Measurements from ENCODE around the gene ADGRA1.

The ADGRA1 gene

DNA sequence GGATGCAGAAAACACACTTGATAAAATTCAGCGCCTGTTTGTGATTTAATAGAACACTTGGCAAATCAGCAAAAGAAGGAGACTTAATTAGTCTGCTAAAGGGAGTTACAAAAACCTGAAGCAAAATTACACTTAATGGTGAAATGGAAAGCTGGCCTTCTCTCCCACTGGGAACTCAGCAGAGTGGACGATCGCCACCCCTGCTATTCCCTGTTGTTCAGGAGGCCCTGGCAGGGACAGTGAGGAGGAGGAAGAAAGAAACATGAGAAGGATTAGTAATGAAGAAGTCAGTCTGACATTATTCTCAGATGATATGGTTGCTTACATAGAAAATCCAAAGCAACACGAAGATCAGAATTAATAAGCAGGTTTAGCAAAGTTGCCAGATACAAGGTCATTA, 66.7 kb downstream of the ADGRA1 start:
- DNase-seq, result no peak

DNA sequence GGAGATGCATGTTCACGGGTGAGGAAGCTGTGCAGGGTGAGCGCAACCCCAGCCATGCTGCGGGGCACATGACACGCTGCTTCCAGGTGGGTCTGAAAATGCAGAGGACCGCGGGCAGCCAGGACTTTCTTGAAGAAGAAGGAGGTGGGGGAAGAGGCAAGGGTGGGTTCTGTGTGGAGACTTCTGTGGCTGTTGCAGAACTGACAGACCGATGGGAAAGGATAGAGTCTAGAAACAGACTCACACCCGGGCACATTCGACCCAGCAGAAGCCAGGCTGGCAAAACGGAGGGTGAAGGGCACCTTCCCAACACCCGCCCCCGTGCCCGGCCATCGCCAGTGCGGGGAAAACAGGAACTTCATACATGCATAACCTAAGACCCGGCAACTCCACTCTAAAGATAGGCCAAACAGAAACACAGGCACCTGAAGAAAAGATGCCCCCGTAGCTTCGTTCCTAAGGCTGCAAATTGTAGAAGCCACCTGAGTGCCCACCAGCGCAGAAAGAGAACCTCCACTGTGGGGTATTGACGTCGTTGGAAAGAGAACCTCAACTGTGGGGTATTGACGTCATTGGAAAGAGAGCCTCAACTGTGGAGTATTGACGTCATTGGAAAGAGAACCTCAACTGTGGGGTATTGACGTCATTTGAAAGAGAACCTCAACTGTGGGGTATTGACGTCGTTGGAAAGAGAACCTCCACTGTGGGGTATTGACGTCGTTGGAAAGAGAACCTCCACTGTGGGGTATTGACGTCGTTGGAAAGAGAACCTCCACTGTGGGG, 67.5 kb downstream of the ADGRA1 start:
- DNase-seq, result no peak

DNA sequence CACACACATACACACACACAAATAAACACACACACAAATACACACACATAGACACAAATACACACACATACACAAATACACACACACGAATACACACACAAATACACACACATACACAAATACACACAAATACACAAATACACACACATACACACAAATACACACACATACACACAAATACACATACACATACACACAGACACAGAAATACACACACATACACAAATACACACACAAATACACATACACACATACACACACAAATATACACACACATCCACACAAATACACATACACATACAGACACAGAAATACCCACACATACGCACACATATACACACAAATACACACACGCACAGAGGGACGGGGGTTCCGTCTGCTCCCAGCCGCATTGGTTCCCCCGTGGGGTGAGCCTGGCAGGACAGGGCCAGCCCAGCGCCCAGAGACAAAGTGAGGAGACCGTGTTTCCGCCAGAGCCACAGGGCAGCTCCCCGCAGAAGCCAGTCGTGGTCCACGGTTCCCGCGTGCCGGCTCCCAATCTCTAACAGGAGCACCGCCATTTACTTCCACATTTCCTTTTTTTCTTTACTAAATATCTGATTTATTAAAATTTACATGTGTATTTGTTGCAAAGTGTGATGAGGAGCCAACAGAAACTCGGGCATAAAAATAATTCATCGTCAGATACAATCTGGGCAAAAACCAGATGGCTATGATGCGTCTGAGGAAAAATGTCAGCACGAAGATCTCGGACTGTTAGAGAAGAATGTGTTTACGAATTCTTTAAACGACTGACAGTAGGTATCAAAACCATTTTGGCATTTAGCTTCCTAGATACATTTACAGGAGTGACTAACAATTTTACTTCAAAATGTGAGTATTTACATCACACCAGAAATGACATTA, 69.2 kb downstream of the ADGRA1 start:
- DNase-seq, result no peak

DNA sequence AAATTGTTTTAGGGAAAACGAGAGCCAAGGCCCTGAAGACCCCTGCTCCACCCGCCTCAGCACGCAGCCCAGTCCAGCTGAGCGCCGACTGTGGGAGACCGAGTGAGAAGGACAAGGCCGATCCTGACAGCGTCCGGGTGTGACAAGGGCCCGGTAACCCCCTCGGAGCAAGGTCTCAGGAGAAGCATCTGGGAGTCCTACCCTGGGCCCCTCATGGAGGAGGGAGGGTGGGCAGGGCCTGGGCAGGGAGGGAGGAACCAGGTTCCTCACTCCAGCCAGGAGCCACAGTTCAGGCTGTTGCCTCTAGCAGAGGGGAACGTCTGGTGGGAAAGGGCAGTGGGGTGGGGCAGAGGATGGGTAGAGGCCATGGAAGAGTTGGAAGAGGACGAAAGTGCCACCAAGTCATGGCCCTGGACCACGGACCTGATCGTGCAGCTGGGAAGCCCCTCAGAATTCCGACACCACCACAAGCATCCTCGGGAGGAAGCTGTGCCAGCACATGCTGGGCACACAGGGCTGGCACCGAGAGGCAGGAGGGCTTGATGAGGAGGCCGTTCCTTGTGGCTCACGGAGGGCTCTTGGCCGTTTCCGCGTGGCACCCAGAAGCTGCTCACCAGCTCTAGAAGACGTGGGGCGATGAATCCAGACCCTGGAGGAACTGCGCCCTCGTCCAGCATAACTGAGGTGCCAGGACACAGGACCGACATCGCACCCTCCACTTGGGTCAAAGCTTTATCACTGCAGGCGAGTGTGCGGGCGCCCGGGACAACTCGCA, 70.1 kb downstream of the ADGRA1 start:
- DNase-seq, result no peak

DNA sequence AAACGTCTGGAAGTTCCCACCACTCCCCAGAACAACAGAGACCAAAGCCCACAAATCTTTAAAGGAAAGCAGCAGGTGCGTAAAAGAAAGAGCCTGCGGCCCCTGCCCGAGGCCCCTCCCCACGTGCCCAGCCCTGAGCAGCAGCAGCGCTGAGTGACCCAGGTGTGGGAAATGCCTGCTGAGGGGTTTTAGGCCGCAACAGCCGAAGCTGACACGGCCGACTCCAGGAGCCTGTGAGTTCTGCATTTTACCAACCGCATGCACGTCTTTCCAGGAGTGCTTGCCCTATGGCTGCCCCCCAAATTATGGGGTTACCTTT, 70.7 kb downstream of the ADGRA1 start:
- no peak for DNase-seq

DNA sequence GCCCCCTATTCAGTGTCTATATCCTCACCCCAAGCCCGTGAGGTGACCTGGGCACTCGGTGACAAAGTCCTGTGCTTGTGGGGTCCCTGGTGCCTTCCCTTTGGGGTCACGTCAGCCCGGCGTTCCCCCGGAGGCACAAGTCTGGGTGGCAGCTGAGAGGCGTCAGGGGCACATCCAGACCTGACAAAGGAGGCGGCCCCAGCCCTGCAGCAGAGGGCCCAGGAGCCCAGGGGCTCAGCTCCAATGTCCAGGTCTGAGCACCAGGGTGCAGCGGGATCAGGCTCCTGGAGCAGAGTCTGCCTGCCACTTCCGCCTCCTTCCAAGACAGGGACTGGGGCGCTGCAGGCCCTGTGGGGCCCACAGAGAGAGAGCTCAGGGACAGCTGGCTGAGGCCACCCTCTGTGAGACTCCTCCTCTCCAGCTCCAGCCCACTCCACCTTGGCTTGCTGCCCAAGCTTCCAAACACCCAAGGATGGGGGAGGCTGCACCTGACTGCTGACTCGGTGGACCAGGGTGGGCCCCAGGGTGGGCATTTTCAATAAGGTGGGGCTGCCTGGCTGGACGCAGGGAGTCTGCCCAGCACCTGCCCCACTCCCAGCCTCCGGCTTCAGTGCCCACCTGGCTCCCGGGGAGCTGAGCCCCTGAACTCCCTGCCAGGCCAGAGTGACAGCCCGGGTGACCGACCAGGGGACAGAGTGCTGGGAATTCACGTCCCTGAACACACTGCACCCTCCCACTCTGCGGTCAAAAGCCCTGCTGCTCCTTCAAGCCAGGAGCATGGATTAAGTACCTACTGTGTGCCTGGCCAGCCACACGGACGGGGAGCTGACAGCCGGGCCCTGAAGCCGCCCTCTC, 71.3 kb downstream of the ADGRA1 start:
- no peak for DNase-seq

DNA sequence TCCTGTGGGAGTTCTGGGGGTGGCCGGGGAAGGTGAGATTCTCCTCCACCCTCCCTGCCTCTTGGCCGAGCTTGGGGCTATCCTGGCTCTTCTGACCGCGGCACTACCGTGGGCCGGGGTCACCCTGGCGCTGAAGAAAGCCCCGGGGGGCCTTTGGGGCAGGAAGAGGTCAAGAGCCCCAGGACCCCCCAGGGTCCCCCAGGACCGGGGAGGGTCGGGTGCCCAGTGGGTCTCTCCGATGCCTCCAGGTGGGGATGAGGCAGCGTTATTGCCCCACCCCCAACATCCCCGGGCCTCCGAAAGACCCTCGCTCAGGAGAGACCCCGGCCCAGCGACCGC, 71.9 kb downstream of the ADGRA1 start:
- DNase-seq, result no peak

DNA sequence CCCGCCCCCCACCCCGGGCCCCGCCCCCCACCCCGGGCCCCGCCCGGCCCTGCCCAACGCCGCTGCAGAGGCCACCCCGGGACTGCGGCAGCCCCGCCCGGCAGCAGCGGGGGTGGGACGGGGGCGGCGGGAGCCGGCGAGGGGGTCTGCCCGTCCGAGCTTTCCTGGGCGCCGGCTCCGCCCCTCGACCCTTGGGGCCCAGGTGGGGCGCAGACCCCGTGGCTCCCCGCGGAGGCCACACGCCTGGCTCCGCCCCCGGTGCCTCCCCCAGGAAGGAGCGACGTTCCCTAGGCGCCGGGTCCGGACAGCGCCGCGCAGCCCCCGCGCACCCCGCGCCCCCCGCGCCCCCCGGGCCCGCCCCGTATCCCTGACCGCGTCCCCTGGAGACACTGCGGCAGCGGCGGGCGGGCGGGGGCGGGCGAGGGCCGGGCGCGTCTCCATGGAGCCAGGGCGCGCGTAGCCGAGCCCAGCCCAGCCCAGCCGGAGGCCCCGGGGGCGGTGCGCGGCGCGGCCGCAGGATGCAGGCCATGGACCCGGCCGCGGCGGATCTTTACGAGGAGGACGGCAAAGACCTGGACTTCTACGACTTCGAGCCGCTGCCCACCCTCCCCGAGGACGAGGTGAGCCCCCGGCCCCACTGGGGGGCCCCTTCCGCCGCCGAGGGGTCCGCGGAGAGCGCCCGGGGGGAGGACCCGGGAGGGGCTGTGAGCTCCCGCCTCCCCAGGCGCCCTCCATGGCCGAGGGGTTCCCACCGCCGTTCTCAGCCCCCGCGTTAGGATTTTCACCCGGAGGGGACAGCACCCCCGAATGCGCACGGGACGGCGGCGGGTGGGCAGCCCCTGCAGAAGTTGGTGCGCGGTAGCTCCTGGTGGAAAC, 72.5 kb downstream of the ADGRA1 start, which contains the start of gene KNDC1:
Gene KNDC1, plus strand, starts transcription at position 270 of the 876 bp plus-strand sequence. Its CDS starts 249 bp downstream, at position 519.
- no peak for DNase-seq

DNA sequence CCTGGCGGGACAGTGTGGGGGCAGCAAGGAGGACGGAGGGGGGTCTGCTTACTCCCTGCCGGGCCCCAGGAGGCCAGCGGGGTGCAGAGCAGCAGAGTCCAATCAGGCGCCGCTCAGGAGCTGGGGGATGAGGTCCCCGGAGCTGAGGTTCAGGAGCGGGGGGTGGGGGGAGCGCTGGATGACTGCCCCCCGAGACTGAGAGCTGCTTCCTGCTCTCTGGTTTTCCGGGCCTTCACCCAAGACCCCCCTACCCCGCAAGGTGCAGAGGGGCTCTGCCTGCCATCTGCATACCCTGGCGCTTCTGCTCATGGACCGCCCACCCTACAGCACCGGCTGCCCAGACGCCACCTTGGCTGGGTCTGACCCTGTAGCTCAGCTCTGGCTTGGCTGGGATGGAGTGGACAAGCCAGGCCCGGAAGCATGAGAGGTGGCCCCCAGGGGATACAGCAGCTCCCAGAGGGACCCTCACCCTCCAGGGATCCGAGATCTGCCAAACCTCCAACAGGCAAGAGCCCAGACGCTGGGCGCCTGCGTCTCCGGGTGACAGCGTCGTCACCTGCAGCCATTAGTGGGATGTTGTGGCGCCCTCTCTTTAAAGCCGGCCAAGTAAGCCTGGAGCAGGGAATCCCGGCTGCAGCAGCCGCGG, 73.2 kb downstream of the ADGRA1 start:
- no peak for DNase-seq

DNA sequence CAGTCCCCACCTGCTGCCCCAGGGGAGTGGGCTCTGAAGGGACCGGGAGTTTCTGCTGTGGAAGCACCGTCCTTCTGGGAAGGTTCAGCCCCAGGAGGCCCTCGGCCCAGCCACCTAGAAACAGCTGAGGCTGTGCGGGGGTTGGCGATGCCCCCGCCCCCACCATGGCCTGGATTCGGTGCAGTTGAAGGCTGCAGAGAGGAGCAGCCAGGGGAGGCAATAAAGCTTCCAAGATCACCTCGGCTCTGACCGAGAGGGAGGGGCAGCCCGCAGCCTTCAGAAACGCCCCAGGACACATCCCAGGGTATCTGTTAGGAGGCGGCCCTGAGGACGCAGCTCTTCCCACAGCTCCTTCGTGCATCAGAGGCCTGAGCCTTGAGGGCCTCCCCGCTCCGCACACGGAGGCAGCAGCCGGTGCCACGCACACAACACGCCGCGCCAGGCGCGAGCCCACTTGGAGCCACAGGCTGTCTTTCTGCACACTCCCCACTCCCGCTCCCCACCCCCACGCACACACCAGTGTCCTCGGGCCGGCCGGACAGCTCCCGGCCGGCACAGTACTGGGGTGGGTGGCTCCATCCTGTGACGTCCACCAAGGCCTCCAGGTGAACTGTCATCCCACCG, 73.9 kb downstream of the ADGRA1 start:
- DNase-seq, result no peak

DNA sequence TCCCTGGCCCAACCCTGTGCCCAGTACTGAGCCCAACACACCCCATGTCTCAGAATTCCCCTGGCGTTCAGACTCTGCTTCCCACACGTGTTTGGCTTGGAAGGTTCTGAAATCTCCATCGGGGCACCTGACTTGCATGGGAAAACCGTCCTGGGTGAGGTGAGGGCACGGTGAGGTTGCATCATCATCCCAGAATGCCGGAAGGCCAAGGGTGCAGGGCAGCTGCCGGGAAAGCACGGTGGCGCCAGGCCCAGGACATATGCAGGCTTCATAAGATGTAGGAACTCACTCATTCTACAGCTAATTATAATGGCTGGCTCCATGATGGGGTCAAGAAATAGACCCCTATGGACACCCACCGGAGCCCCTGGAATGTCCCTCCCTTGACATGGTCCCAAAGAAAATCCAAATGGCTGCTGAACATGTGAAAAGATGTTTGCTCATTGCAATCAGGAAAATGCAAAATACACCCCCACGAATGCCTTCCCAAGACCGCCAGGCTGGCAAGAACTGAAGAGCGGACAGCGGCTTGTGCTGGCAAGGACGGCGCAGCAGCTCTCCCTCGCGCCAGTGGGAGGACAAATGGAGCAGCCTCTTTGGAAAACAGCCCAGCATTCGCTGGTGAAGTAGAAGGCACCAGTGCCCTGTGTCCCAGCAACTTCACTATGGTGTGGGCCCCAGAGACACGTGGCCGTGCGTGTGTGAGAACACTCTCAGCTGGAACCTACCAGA, 74.6 kb downstream of the ADGRA1 start:
- DNase-seq, result no peak

DNA sequence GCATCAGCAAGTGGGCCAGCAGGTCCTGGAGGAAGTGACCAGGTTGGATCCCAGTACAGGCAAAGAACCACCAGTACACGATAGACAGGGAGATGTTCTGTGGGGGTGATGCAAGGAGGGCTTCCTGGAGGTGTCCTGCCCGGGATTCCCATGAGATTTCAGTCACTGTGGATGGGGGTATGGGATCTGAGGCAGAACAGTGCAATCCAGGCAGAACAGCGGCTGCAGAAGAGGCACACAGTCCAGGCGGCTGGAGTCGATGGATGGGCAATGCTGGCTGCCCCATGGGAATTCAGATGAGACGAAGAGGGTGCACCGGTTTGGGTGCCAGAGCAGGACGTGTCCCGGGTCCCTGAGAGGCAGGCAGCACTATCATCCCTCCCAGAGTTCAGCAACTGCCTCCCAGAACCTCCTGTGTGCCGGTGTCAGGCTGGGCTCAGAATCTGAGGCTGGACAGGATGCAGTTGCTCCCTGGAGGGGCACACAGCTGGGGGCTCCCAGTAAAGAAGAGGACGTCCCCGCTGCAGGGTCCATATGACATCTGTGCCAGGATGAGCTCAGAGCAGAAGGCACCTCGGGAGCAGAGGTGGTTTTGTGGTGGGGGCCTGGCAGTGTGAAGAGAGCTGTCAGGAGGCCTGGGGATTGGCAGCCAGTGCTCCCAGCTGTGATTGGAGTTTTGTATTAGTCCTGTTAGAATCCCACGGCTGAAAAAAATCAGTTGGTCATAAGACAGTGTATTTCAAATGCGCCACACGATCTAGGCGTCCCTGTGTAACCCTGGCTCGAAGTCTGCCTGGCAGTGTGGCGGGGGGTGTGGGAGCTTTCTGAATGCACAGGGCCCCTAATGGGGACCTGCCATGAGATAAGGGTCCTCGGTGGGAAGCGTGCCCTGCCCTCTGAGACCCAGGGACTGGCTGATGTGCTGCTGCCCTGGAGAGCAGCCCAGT, 75.5 kb downstream of the ADGRA1 start:
- no peak for DNase-seq

DNA sequence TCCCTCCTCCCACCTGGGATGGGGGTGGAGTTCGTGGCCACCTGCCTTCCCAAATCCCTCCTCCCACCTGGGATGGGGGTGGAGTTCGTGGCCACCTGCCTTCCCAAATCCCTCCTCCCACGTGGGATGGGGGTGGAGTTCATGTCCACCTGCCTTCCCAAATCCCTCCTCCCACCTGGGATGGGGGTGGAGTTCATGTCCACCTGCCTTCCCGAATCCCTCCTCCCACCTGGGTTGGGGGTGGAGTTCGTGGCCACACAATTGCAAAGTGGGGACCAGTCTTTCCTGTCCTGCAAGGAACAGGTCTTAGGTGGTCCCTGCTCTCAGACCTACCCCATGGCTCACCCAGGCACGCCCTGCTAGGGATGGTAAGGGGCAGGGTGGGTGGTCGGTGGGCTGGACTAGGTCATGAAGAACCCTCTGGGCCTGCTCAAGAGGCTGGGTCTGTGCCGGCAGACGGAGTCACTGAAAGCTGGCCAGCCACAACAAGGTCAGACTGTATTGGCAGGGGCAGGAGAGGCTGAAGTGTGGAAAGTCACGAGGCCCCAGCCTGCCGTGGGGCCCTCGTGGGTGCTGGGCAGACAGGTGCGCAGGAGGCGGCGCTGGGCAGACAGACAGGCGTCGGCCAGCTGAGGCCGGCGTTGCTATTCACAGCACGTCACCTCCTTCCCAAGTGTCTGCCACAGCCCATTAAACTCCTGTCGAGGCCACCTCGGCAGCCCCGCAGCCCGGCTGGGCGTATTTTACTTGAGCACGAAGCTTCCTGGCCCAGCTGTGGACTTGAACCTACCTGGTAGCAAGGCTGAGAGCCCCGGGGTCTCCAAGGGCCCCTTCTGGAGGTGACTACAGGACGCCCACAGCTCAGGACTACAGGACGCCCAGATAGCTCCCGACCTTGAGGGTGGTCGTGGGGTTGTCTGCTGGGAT, 76.4 kb downstream of the ADGRA1 start:
- no peak for DNase-seq

DNA sequence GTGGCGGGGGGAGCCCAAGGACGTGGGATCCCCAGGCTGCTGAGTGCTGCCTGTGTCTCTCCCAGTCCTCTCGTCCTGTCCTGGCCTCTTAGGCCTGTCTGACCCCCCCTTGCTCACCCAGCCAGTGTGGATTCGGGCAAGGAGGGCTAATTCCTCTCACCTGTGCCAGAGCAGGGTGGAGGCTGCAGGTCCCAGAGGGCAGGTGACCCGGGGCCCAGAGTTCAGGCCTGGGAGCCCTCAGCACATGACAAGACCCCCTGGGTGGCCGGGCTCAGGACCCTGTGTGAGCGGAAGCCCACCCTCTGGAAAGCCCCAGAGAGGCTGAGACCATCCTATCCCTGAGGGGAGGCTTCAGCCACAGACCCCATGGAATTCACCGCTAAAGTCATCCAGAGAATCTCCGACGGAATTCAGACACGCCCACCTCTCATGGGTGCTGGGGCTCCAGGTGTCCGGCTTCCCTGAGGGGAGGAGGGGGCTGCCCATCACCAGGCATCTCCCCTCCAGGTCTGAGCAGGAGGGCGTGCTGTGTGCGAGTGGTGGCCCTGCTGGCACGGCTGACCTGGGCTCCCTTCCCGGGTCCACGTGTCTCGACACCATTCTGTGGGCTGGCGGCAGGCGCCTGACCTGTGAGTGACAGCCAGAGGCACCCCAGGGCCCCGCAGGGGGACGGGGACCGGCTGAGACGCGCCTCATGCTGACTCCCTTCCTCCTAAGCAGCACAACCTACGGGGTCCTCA, 77.3 kb downstream of the ADGRA1 start:
- DNase-seq, result no peak

DNA sequence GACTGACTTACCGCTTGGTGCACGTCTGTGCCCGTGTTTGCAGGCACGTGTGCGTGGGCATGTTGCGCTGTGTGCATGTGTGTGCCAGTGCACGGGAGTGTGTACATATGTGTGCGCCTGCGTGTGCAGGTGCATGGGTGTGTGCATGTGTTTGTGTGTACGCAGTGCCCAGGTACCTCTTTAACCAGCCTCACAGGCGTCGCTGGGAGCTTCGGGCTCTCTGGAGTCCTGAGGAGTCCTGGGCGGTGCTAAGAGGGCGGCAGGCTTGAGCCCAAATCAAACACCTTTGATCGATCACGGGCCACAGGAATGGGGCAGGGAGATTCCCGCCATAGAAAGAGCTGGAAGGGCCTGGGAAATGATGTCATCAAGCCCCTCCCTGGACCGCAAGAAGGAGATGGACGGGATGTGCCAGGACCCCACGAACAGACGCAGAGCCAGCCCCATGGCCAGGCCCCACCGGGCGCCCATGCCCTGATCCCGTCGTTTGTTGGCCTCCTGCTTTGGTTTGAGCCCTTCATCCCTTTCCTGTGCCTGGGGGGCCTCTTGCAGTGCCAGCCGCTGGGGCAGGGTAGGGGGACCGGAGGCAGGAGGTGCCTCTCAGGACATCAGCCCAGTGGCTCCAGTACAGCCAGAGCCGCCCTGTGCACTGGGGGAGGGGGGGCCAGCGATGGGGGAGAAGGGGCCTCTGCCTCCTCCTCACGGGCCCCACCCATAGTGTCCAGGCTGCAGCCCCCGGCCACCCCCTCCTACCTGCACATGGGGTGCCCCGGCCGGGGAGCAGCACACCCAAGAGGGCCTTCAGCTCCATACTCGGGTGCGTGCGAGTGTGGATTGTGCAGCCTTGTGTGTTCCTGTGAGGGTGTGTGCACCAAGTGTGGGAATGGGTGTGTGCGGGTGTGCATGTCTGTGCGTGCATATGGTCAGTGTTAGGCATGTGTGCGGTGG, 78.1 kb downstream of the ADGRA1 start:
- DNase-seq, result no peak

DNA sequence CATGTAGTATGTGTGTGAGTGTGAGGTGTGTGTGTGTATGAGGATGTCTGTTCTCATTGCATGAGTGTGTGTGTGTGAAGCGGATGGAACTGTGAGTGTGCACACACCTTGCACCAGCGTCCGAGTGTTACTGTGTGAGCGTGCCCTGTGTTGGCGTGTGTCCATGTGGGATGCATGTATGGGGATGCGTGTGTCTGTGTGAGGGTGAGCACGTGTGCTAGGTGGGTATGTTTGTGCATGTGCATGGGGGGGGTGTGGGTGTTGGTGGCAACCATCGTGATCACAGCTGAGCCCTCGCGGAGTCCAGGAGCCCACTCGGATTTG, 78.7 kb downstream of the ADGRA1 start:
- DNase-seq, result no peak
